Stimulated activated CD8-positive, alpha-beta memory T cell treated with anti-CD3 and anti-CD28 coated beads, Interleukin-2, amount 100 ng/mL, for 48 hours (primary cell): ENCODE measurements around the gene TMED9.

Source experiments
- DNase-seq, 2 donors: peaks; one replicate each; pipeline ENCODE4 v3.0.0-alpha.2; 2020; ENCODE audit warnings: low read depth in 2 of 2

The TMED9 gene

GRCh38 chr5:177578316-177578715, 13.7 kb upstream of the TMED9 start:
- no peak for DNase-seq

- DNase-seq: no peak
Measured at GRCh38 chr5:177588413-177588909, 3.5 kb upstream of the TMED9 start.

- no peak for DNase-seq
Measured at GRCh38 chr5:177590406-177590805, 1.6 kb upstream of the TMED9 start.

- no peak for DNase-seq
Measured at GRCh38 chr5:177591690-177592009, 353 bp upstream of the TMED9 start.

GRCh38 chr5:177592905-177593304, 902 bp downstream of the TMED9 start:
- DNase-seq: no peak

- no peak for DNase-seq
Measured at GRCh38 chr5:177593511-177593910, 1.5 kb downstream of the TMED9 start.

GRCh38 chr5:177594071-177594470, 2.1 kb downstream of the TMED9 start:
- no peak for DNase-seq

GRCh38 chr5:177595026-177595585, 3.1 kb downstream of the TMED9 start:
- no peak for DNase-seq

GRCh38 chr5:177595991-177596774, 4.2 kb downstream of the TMED9 start:
- DNase-seq: no peak

GRCh38 chr5:177596775-177597238, 4.8 kb downstream of the TMED9 start:
- DNase-seq: no peak

GRCh38 chr5:177598477-177598876, 6.5 kb downstream of the TMED9 start:
- no peak for DNase-seq

DNA sequence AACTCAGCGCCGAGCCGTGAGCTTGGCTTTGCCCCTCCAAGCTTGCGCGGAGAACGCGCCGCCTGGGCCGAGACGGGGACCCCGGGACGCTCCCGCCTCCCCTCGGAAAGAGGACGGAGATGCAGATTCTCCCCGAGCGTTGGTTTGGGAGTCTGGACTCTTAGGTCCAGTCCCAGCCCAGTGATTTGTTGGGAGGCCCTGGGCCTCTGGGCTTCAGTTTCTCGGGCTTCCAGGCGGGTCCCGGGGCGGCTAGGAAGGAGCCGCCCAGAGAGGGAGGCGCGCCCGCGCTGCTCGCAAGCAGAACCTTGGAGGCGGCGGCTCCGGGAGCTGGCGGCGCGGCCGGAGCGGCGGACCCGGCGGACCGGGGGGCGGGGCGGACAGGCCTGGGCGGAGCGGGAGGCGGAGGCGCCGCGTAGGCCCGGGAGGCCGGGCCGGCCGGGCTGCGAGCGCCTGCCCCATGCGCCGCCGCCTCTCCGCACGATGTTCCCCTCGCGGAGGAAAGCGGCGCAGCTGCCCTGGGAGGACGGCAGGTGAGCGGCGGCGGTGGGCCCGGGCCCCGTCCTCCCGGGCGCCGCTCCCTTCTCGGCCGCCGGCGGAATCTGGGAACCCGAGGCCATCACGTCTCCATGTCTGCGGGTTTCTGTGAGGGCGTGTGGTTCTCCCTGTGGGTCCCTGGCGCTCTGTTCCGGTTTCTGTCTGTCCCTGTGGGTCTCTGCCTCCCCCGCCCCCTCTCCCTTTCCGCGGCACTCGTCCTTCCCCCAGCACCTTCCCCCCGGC, 7.9 kb downstream of the TMED9 start, which contains the start of gene B4GALT7:
TSS of gene B4GALT7 (plus strand) at position 402 of the 777 bp plus-strand sequence. CDS start at position 481, 79 bp downstream.
- DNase-seq: peak; percentile 75 to 93

GRCh38 chr5:177600508-177601018, 8.6 kb downstream of the TMED9 start:
- no peak for DNase-seq

DNA sequence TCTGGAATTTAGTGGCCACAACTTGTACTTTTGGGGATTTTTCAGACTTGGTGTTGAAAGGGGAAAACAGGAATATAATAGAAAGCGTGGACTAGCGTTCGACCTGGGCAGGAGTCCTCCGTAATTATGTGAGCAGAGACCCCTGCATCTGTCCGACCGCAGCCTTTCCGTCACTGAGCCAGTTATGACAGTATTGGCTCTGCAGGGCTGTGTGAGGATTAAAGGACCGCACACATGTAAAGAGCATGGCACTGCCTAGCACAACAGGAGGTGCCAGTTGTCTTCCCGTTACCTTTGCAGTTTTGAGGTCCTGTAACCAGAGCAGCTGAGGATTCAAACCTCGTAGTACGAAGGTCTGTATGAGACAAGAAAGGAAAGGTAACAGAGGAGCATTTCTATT, 9.1 kb downstream of the TMED9 start:
- no peak for DNase-seq

- no peak for DNase-seq
Measured at GRCh38 chr5:177601577-177602457, 9.8 kb downstream of the TMED9 start.

- no peak for DNase-seq
Measured at GRCh38 chr5:177602458-177602830, 10.4 kb downstream of the TMED9 start.

DNA sequence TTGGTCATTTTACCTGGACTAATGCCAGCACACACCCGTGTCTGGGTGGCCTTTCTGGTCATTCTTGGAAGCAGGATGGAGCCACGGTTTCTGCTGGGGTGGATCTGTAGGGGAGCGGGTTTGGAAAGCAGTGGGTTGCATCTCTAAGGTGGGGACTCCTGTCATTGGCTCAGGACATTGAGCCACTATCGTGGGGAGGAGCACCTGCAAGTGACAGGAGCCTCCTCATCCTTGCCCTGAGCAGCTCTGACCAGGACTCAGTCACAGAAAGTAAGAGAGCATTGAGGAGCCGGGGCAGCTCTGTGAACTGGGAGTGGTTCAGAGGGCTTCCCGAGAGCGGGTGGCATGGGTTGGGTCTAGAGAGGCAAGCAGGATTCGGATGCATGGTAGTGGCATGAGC, 11.6 kb downstream of the TMED9 start:
- DNase-seq: no peak

- no peak for DNase-seq
Measured at GRCh38 chr5:177604116-177604521, 12.1 kb downstream of the TMED9 start.

- no peak for DNase-seq
Measured at GRCh38 chr5:177604656-177605055, 12.7 kb downstream of the TMED9 start.

DNA sequence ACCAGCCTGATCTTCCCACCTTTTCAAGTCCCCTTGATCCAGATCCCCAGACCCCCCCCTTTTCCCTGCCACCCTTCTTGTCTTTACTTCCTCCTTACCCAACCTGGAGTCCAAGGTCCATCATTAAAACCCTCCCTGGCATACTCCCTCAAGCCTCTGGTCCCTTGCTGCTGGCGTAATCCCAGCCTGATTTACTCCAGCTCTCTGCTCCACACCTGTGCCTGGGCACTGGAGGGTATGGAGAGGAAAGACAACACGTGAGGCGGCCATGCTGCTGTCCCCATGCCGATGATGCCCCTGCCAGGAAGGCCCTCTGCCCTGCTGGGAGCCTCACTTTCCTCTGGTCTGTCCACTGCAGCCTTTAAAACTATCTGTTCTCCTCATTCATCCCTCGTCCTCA, 13.1 kb downstream of the TMED9 start:
- no peak for DNase-seq

GRCh38 chr5:177605667-177606066, 13.7 kb downstream of the TMED9 start:
- no peak for DNase-seq
